HG02798 (cell line): ENCODE data around the gene DPYD.

Experiments used
- ATAC-seq: cut with Tn5 transposase; IDR thresholded peaks from one replicate; pipeline ENCODE4 v1.9.1; 2021; ENCODE audit warnings: mild to moderate bottlenecking; ENCODE audit not compliant: unreplicated experiment, poor library complexity

The DPYD gene

GRCh38 chr1:97802011-97802410 lies 118.8 kb downstream of the DPYD start:
- ATAC-seq, result no peak

- no peak for ATAC-seq
These were observed 123.2 kb downstream of the DPYD start for GRCh38 chr1:97797403-97798183.

GRCh38 chr1:97796711-97797110 lies 124.1 kb downstream of the DPYD start:
- ATAC-seq, result no peak

- no peak for ATAC-seq
These were observed 128.2 kb downstream of the DPYD start for GRCh38 chr1:97792655-97793054.

- peak; percentile 86 for ATAC-seq
These were observed 129.6 kb downstream of the DPYD start for GRCh38 chr1:97791251-97791650.

GRCh38 chr1:97787231-97787630 lies 133.6 kb downstream of the DPYD start:
- ATAC-seq, result no peak

- ATAC-seq, result no peak
These were observed 136.2 kb downstream of the DPYD start for GRCh38 chr1:97784661-97785060.

- no peak for ATAC-seq
These were observed 137.1 kb downstream of the DPYD start for GRCh38 chr1:97783751-97784150.

GRCh38 chr1:97781762-97782337 lies 139.0 kb downstream of the DPYD start:
- peak; percentile 51 for ATAC-seq

- no peak for ATAC-seq
These were observed 139.9 kb downstream of the DPYD start for GRCh38 chr1:97780884-97781283.

GRCh38 chr1:97778718-97779117 lies 142.1 kb downstream of the DPYD start:
- ATAC-seq, result no peak

GRCh38 chr1:97770376-97770775 lies 150.5 kb downstream of the DPYD start:
- ATAC-seq, result no peak

- ATAC-seq, result no peak
These were observed 153.5 kb downstream of the DPYD start for GRCh38 chr1:97767381-97767780.

GRCh38 chr1:97764991-97765390 lies 155.8 kb downstream of the DPYD start:
- no peak for ATAC-seq

GRCh38 chr1:97761637-97762036 lies 159.2 kb downstream of the DPYD start:
- no peak for ATAC-seq

- no peak for ATAC-seq
These were observed 161.8 kb downstream of the DPYD start for GRCh38 chr1:97759078-97759477.

- ATAC-seq, result no peak
These were observed 162.2 kb downstream of the DPYD start for GRCh38 chr1:97758541-97759057.

GRCh38 chr1:97745912-97746311 lies 174.9 kb downstream of the DPYD start:
- ATAC-seq, result no peak

- no peak for ATAC-seq
These were observed 175.9 kb downstream of the DPYD start for GRCh38 chr1:97744977-97745376.

GRCh38 chr1:97743129-97743528 lies 177.7 kb downstream of the DPYD start:
- no peak for ATAC-seq

GRCh38 chr1:97740891-97741290 lies 179.9 kb downstream of the DPYD start:
- no peak for ATAC-seq

GRCh38 chr1:97739596-97740103 lies 181.2 kb downstream of the DPYD start:
- ATAC-seq, result no peak
